HEK293 (cell line): ENCODE results near the gene SLC12A4.

Source experiments
- CTCF ChIP-seq: fragments of 450-650 bp; formaldehyde crosslinking; IDR thresholded peaks from 2 replicates; pipeline ENCODE4 v1.5.1; 2016; ENCODE audit warnings: missing biosample characterization, missing genetic modification characterization
- ZNF561 ChIP-seq: fragments of 450-650 bp; IDR thresholded peaks from 2 replicates; pipeline ENCODE4 v1.5.1; 2018; ENCODE audit warnings: missing biosample characterization, missing genetic modification characterization, borderline replicate concordance
- ZSCAN23 ChIP-seq: fragments of 450-650 bp; formaldehyde crosslinking; IDR thresholded peaks from 2 replicates; pipeline ENCODE4 v1.5.1; 2016; ENCODE audit warnings: missing biosample characterization, missing genetic modification characterization
- TF ChIP-seq, protein P1 (sequence below): fragments of 450-650 bp; formaldehyde crosslinking; IDR thresholded peaks from 2 replicates; pipeline ENCODE4 v1.5.1; 2016; ENCODE audit warnings: missing biosample characterization, missing genetic modification characterization
- TF ChIP-seq, protein P2 (sequence below): fragments of 450-650 bp; formaldehyde crosslinking; IDR thresholded peaks from 2 replicates; pipeline ENCODE4 v1.5.1; 2016; ENCODE audit warnings: missing biosample characterization, missing genetic modification characterization

DNA sequence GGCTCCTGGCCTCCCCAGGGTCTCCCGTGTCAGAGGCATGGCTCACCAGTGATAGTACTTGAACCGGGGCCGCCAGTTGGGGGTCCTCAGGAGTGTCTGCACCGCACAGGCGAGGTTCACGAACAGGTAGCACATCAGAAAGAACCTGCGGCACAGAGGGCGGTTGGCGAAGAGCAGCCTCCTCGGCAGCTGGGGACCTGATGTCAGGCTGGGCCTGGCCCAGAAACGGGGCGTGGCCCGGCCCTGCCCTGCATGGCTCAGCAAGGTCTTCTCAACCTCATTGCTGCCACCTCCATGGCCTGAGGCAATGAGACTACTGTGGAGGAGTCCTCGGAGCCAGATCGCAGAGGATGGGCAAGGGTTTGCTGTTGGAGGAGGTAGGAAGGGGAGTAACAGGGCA lies 20.4 kb downstream of the SLC12A4 start:
- TF ChIP-seq CTCF (no peak), ZSCAN23 (tag by site-specific recombination) (no peak), ZNF561 (tag by site-specific recombination) (no peak)
- TF ChIP-seq, protein P1, sequence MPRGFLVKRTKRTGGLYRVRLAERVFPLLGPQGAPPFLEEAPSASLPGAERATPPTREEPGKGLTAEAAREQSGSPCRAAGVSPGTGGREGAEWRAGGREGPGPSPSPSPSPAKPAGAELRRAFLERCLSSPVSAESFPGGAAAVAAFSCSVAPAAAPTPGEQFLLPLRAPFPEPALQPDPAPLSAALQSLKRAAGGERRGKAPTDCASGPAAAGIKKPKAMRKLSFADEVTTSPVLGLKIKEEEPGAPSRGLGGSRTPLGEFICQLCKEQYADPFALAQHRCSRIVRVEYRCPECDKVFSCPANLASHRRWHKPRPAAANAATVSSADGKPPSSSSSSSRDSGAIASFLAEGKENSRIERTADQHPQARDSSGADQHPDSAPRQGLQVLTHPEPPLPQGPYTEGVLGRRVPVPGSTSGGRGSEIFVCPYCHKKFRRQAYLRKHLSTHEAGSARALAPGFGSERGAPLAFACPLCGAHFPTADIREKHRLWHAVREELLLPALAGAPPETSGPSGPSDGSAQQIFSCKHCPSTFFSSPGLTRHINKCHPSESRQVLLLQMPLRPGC: no peak
- TF ChIP-seq, protein P2, sequence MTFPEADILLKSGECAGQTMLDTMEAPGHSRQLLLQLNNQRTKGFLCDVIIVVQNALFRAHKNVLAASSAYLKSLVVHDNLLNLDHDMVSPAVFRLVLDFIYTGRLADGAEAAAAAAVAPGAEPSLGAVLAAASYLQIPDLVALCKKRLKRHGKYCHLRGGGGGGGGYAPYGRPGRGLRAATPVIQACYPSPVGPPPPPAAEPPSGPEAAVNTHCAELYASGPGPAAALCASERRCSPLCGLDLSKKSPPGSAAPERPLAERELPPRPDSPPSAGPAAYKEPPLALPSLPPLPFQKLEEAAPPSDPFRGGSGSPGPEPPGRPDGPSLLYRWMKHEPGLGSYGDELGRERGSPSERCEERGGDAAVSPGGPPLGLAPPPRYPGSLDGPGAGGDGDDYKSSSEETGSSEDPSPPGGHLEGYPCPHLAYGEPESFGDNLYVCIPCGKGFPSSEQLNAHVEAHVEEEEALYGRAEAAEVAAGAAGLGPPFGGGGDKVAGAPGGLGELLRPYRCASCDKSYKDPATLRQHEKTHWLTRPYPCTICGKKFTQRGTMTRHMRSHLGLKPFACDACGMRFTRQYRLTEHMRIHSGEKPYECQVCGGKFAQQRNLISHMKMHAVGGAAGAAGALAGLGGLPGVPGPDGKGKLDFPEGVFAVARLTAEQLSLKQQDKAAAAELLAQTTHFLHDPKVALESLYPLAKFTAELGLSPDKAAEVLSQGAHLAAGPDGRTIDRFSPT: no peak
